IMR-90 (cell line): Measurements from ENCODE around the gene AGPS.

ENCODE experiments used
- BHLHE40 ChIP-seq: fragments of 150-350 bp; IDR thresholded peaks from 2 replicates; pipeline ENCODE4 v1.6.1; 2016; ENCODE audit warnings: mild to moderate bottlenecking, low read depth, low read length
- CEBPB ChIP-seq: IDR thresholded peaks from 2 replicates; pipeline ENCODE4 v1.6.1; 2012; ENCODE audit warnings: low read depth, low read length, improper control_type of control experiment
- CTCF ChIP-seq: conservative IDR thresholded peaks from 2 replicates; pipeline ENCODE4 v1.5.1; 2012; ENCODE audit warnings: mild to moderate bottlenecking, low read depth, low read length, improper control_type of control experiment
- FOS ChIP-seq: fragments of 150-350 bp; IDR thresholded peaks from 2 replicates; pipeline ENCODE4 v1.6.1; 2016; ENCODE audit warnings: low read depth, low read length
- MAFK ChIP-seq: IDR thresholded peaks from 2 replicates; pipeline ENCODE4 v1.6.1; 2012; ENCODE audit warnings: low read depth, low read length, improper control_type of control experiment
- POLR2A ChIP-seq: IDR thresholded peaks from 2 replicates; pipeline ENCODE4 v1.6.1; 2012; ENCODE audit warnings: mild to moderate bottlenecking, low read depth, low read length
- RAD21 ChIP-seq: IDR thresholded peaks from 2 replicates; pipeline ENCODE4 v1.6.1; 2012; ENCODE audit warnings: low read length, improper control_type of control experiment
- RCOR1 ChIP-seq: IDR thresholded peaks from 2 replicates; pipeline ENCODE4 v1.6.1; 2012; ENCODE audit warnings: mild to moderate bottlenecking, low read length, improper control_type of control experiment; ENCODE audit not compliant: insufficient replicate concordance
- RFX5 ChIP-seq: IDR thresholded peaks from 2 replicates; pipeline ENCODE4 v1.8.0; 2012; ENCODE audit warnings: low read depth, mild to moderate bottlenecking, low read length, moderate library complexity
- SMC3 ChIP-seq: fragments of 150-350 bp; IDR thresholded peaks from 2 replicates; pipeline ENCODE4 v1.6.1; 2016; ENCODE audit warnings: low read depth, mild to moderate bottlenecking, antibody characterized with exemption, low read length, moderate library complexity
- TF ChIP-seq, protein P1 (sequence below): fragments of 150-350 bp; IDR thresholded peaks from 2 replicates; pipeline ENCODE4 v1.6.1; 2017; ENCODE audit warnings: mild to moderate bottlenecking, antibody characterized with exemption, low read length, low read depth

GRCh38 chr2:177532567-177532966, 140.0 kb downstream of the AGPS start:
- TF ChIP-seq CTCF = no peak
- no peak for TF ChIP-seq MAFK
- no peak for TF ChIP-seq POLR2A
- TF ChIP-seq, protein P1, sequence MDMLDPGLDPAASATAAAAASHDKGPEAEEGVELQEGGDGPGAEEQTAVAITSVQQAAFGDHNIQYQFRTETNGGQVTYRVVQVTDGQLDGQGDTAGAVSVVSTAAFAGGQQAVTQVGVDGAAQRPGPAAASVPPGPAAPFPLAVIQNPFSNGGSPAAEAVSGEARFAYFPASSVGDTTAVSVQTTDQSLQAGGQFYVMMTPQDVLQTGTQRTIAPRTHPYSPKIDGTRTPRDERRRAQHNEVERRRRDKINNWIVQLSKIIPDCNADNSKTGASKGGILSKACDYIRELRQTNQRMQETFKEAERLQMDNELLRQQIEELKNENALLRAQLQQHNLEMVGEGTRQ = no peak
- no peak for TF ChIP-seq SMC3
- no peak for TF ChIP-seq RCOR1
- TF ChIP-seq RFX5 = no peak
- no peak for TF ChIP-seq BHLHE40
- no peak for TF ChIP-seq CEBPB
- TF ChIP-seq RAD21 = no peak
- TF ChIP-seq FOS = no peak
